Esophagus squamous epithelium (tissue), 5 donors: Measurements from ENCODE around the gene TTC31. TPM values are rescaled to one million over a fixed set of nuclear protein-coding genes. Genes with fewer than 3 reads are reported as not detected.

ENCODE experiments used
- DNase-seq: peaks from one replicate; lab custom pipeline; 2025; lab: John Stamatoyannopoulos, UW
- H3K27ac ChIP-seq, 4 donors: fragments of 200-600 bp; sonication (generic); one replicate each; pipeline ENCODE4 v1.5.1; 2016 to 2019; ENCODE audit warnings: mild to moderate bottlenecking in 1 of 4
- H3K27me3 ChIP-seq, 4 donors: fragments of 200-600 bp; sonication (generic); 1 replicate in 3 of 4; 2 replicates in 1 of 4; pipeline versions ENCODE4 v1.5.1 to v1.6.0; 2017 to 2021; ENCODE audit warnings: antibody characterized with exemption in 1 of 4
- H3K36me3 ChIP-seq, 3 donors: fragments of 200-600 bp; sonication (generic); one replicate each; pipeline ENCODE4 v1.5.1; 2016 to 2019
- H3K4me1 ChIP-seq, 3 donors: fragments of 200-600 bp; sonication (generic); one replicate each; pipeline ENCODE4 v1.5.1; 2017 to 2019
- H3K4me3 ChIP-seq, 4 donors: fragments of 200-600 bp; sonication (generic); 1 replicate in 3 of 4; 2 replicates in 1 of 4; pipeline ENCODE4 v1.5.1; 2016 to 2019; ENCODE audit warnings: mild to moderate bottlenecking in 2 of 4, moderate library complexity in 1 of 4
- H3K9me3 ChIP-seq, 3 donors: fragments of 200-600 bp; sonication (generic); one replicate each; pipeline ENCODE4 v1.5.1; 2016 to 2019
- POLR2A ChIP-seq, 4 donors: fragments of 450-650 bp; IDR thresholded peaks; one replicate each; pipeline ENCODE4 v1.6.1; 2017; ENCODE audit warnings: antibody characterized with exemption in 4 of 4, mild to moderate bottlenecking in 4 of 4, moderate library complexity in 3 of 4
- WGBS, 2 donors: methylation state at CpG; one replicate each; pipeline ENCODE4 v1.1.5; 2018; 5-methylcytosine and 5-hydroxymethylcytosine counted together
- intact Hi-C: fragments of 100-400 bp; cut with DNase I; formaldehyde crosslinking; loops from one replicate; pipeline ENCODE4 v1.15.0; 2022
- total RNA-seq, 4 donors: library from RNA; depleted of rRNA; stranded (reverse); fragments of >200 nt; gene quantifications; one replicate each; pipeline ENCODE4 v1.1.0, GENCODE V29; 2016
- TF ChIP-seq, protein P1 (sequence below), 6 experiments: fragments of 450-650 bp in 4 of 6; fragments of 200-600 bp in 2 of 6; sonication (generic) in 2 of 6; IDR thresholded peaks; one replicate each; pipeline ENCODE4 v1.5.1; 2016 to 2019; ENCODE audit warnings: antibody characterized with exemption in 6 of 6, mild to moderate bottlenecking in 4 of 6, moderate library complexity in 4 of 6
- donor health status: DM: yes; HTN: yes; CAD: no.

TTC31 gene
- total RNA-seq, 4 donors from 2014 or later = 11.2 to 27.7 (median 17.5) TPM

DNA sequence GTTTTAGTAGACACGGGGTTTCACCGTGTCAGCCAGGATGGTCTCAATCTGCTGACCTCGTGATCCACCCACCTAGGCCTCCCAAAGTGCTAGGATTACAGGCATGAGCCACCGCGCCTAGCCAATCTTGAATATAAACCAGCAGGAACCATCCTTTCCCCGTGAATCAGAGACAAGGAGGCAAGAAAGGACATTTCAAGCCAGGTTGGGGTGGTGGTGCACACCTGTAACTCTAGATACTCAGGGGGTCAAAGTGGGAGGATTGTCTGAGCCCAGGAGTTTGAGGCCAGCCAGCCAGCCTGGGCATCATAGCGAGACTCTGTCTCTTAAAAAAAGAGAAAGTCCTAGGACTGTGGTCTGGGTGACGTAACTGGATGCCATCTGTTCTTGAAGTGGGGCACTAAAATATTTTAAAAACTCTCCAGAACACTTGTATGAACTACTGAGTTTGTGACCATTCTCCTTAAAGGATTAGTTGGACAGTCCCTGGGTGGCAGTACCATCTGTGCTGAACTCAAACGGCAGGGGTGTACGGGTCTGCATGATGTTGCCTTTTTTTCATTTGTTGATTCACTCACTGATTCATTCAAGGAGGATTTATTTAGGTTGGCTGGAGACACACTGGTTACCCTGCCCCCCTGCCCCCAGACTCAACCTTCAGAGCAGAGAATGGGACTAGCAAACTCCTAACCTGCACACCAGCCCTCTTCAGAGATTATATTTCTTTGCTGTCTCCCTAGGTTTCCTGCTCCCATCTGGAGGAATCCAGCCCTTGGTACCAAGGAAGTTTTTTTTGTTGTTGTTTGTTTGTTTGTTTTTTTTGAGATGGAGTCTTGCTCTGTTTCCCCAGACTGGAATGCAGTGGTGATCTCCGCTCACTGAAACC is 28.5 kb downstream of the TTC31 start:
- TF ChIP-seq POLR2A (IDR thresholded peaks at IDR 0.05) = no peak
- TF ChIP-seq, protein P1, sequence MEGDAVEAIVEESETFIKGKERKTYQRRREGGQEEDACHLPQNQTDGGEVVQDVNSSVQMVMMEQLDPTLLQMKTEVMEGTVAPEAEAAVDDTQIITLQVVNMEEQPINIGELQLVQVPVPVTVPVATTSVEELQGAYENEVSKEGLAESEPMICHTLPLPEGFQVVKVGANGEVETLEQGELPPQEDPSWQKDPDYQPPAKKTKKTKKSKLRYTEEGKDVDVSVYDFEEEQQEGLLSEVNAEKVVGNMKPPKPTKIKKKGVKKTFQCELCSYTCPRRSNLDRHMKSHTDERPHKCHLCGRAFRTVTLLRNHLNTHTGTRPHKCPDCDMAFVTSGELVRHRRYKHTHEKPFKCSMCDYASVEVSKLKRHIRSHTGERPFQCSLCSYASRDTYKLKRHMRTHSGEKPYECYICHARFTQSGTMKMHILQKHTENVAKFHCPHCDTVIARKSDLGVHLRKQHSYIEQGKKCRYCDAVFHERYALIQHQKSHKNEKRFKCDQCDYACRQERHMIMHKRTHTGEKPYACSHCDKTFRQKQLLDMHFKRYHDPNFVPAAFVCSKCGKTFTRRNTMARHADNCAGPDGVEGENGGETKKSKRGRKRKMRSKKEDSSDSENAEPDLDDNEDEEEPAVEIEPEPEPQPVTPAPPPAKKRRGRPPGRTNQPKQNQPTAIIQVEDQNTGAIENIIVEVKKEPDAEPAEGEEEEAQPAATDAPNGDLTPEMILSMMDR (IDR thresholded peaks at IDR 0.05) = no peak
- intact Hi-C loops = no loop called here
- Histone ChIP-seq H3K9me3 (no peaks in the 10 kb centered on the region), H3K27ac (no peak overlapping the region), H3K36me3 (peaks cover 0 to 1% (median 0%) of the 10 kb centered on the region in 3 donors), H3K27me3 (peaks cover 38 to 81% (median 44%) of the 10 kb centered on the region in 4 donors), H3K4me3 (no peak overlapping the region), H3K4me1 (peaks cover 27 to 50% (median 38%) of the 10 kb centered on the region in 3 donors)
- no peak for DNase-seq
- 49 to 50% methylated on average over 5 of the region's 11 CpGs for WGBS, 2 donors

DNA sequence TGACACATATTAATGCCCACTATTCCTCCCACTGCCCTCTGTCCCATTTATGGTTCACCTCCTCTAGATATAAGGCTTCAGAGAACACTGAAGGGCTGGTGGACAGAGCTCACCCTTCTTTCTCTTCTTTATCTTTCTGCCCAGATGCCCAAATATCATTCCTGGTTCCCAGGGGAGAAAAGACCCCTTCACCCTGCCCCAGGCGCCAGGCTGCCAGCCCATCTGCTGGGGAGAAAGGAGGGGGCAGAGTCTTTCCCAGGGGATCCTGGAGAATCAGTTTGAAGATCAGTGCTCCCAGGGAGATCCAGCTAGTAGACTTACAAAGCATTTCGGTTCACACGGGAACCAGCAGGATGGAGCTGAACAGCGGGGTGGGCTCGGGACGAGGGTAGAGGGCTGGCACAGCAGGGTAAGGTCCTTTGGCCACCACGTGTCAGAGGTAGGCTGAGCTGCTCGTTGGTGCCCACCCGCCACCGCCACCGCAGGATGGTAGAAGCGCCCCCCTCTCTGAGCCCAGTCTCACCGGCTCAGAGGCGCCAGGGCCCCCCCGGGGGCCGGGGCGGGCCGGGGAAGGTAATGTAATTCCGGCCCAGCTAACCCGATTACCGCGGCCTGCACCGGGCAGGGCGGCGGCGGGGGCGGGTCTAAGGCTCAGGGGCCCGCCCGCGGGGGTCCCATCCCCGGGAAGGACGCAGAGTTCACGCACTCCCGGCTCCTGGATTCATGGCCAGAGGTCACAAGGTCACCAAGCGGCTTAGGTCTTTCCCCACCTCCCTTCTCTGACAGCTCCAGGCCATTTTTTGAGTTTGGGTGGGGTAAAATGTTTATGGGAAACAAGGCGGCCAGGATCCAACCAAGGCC is 30.1 kb downstream of the TTC31 start:
- intact Hi-C loops = no loop called here
- peaks cover 41 to 97% (median 48%) of the 10 kb centered on the region in 4 donors for H3K27me3 ChIP-seq
- H3K36me3 ChIP-seq = no peaks in the 10 kb centered on the region
- H3K27ac ChIP-seq = no peak overlapping the region
- 8% methylated on average over 4 of the region's 36 CpGs; no CpG with 5 or more reads in 1 of the 2 donors for WGBS, 2 donors
- peaks cover 19 to 45% (median 33%) of the 10 kb centered on the region in 3 donors for H3K4me1 ChIP-seq
- no peak overlapping the region for H3K4me3 ChIP-seq
- H3K9me3 ChIP-seq = no peaks in the 10 kb centered on the region
- no peak for TF ChIP-seq POLR2A (IDR thresholded peaks at IDR 0.05)
- TF ChIP-seq, protein P1 (IDR thresholded peaks at IDR 0.05) = no peak
- no peak for DNase-seq

GRCh38 chr2:74513605-74514367 is 30.9 kb downstream of the TTC31 start:
- peaks cover 41 to 98% (median 48%) of the 10 kb centered on the region in 4 donors for H3K27me3 ChIP-seq

DNA sequence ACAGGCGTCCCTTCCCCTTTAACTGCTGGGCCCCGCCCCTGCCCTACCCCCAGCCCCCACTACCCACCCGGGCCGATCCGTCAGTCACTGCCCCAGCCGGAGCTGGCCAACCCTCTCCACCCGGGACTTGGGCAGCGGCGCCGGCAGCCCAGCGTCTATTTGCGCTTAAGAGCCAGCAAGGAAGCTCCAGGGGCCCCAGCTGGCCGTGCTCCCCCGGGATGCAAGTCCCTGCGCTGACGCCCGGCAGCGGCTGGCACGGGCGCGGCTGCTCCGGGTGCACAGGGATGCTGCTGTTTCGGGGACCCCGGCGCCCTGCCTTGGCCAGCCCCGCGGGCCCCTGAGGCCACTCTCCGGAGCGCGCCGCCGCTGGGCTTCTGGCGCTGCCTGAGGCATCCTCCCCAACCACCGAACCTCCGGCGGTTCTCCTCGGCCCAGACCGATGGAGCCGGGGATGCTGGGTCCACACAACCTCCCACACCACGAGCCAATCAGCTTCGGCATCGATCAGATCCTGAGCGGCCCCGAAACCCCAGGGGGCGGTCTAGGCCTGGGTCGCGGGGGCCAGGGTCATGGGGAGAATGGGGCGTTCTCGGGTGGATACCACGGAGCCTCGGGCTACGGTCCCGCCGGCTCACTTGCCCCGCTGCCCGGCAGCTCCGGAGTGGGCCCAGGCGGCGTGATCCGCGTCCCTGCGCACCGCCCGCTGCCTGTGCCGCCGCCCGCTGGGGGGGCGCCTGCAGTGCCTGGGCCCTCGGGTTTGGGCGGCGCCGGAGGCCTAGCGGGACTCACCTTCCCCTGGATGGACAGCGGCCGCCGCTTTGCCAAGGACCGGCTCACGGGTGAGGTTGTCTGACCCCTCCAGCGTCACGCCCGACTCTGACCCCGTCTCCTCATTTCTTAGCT is 31.7 kb downstream of the TTC31 start, which contains the start of gene TLX2:
TLX2 (plus strand) TSS at position 83 of the 903 bp plus-strand sequence; CDS start at position 440, 357 bp downstream.
- Histone ChIP-seq H3K4me3 (peak within 1 kb of the TSS in 2 of 4 donors; percentile 43 to 60), H3K9me3 (no peaks in the 10 kb centered on the region), H3K27me3 (peaks cover 41 to 100% (median 48%) of the 10 kb centered on the region in 4 donors), H3K27ac (no peak within 1 kb of the TSS), H3K36me3 (no peaks in the 10 kb centered on the region), H3K4me1 (peaks cover 14 to 39% (median 29%) of the 10 kb centered on the region in 3 donors)
- 2 to 17% methylated on average over 3 to 17 of the region's 82 CpGs for WGBS, 2 donors
- no peak for DNase-seq
- TF ChIP-seq, protein P1 (IDR thresholded peaks at IDR 0.05) = no peak
- TF ChIP-seq POLR2A (IDR thresholded peaks at IDR 0.05) = no peak
- intact Hi-C loops = no loop called here

More at GRCh38 chr2:74513605-74514367, 30.9 kb downstream of the TTC31 start:
- intact Hi-C loops = no loop called here
- TF ChIP-seq POLR2A (IDR thresholded peaks at IDR 0.05) = no peak
- TF ChIP-seq, protein P1 (IDR thresholded peaks at IDR 0.05) = no peak
- peaks cover 14 to 39% (median 29%) of the 10 kb centered on the region in 3 donors for H3K4me1 ChIP-seq
- peak overlapping the region in 1 of 4 donors; percentile 60 for H3K4me3 ChIP-seq
- DNase-seq = no peak
- no peak overlapping the region for H3K27ac ChIP-seq
- H3K36me3 ChIP-seq = no peaks in the 10 kb centered on the region
- WGBS, 2 donors = 5 to 13% methylated on average over 3 to 30 of the region's 52 CpGs
- H3K9me3 ChIP-seq = no peaks in the 10 kb centered on the region
